Measurements from ENCODE around the gene TAF1L.
"Not testable (repeated sequence)": the region's sequence is repeated elsewhere in the genome, so short reads cannot be mapped to it uniquely, and the experiment has no call there.

The TAF1L gene, protein sequence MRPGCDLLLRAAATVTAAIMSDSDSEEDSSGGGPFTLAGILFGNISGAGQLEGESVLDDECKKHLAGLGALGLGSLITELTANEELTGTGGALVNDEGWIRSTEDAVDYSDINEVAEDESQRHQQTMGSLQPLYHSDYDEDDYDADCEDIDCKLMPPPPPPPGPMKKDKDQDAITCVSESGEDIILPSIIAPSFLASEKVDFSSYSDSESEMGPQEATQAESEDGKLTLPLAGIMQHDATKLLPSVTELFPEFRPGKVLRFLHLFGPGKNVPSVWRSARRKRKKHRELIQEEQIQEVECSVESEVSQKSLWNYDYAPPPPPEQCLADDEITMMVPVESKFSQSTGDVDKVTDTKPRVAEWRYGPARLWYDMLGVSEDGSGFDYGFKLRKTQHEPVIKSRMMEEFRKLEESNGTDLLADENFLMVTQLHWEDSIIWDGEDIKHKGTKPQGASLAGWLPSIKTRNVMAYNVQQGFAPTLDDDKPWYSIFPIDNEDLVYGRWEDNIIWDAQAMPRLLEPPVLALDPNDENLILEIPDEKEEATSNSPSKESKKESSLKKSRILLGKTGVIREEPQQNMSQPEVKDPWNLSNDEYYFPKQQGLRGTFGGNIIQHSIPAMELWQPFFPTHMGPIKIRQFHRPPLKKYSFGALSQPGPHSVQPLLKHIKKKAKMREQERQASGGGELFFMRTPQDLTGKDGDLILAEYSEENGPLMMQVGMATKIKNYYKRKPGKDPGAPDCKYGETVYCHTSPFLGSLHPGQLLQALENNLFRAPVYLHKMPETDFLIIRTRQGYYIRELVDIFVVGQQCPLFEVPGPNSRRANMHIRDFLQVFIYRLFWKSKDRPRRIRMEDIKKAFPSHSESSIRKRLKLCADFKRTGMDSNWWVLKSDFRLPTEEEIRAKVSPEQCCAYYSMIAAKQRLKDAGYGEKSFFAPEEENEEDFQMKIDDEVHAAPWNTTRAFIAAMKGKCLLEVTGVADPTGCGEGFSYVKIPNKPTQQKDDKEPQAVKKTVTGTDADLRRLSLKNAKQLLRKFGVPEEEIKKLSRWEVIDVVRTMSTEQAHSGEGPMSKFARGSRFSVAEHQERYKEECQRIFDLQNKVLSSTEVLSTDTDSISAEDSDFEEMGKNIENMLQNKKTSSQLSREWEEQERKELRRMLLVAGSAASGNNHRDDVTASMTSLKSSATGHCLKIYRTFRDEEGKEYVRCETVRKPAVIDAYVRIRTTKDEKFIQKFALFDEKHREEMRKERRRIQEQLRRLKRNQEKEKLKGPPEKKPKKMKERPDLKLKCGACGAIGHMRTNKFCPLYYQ (N-terminal part only)

DNA sequence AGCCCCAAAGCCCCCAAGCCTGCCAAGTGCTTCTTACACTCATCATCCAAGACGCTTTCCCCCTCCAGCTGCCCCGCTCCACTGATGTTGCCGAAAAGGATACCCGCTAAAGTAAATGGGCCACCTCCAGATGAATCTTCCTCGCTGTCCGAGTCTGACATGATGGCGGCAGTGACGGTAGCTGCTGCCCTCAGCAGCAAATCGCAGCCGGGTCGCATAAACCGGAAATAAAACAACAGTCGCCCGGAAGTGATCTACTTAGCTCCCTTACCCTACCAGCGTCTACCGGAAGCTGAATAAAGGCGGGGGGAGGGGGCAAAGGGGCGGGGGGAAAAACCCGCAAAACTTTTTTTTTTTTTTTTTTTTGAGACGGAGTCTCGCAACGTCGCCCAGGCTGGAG lies at the start of gene TAF1L:
Gene TAF1L, minus strand, starts transcription at position 308 of the 400 bp plus-strand sequence. Its CDS starts 90 bp downstream, at position 218.
- DNase-seq, result no peak

DNA sequence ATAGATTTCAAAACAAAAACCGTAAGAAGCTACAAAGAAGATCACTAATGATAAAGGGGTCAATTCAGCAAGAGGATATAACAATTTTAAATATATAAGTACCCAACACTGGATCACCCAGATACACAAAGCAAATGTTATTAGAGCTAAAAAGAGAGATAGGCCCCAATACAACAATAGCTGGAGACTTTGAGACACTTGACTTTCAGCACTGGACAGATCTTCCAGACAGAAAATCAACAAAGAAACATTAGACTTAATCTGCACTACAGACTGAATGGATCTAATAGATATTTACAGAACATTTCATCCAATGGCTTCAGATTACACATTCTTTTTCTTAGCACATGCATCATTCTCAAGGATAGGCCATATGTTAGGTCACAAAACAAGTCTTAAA lies 46.3 kb upstream of the TAF1L start:
- DNase-seq, result no peak

DNA sequence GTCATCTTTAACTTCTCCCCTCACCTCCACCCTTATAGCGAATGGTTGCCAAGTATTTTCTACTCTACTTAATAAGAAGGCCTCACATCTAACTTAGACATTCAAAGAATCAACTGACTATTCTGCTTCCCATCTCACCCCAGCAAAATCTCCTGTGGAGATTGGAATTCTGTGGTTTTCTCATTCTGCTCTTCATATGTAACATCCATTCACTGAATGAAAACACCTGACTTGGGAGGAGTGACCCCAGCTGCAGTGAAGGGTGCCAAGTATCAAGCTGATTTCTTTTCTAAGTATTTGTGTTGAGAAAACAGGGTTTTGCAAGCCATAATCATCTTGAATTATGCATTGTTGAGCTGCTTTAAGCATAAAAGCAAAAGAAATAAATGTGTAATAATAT lies 42.5 kb upstream of the TAF1L start:
- DNase-seq, result no peak

DNA sequence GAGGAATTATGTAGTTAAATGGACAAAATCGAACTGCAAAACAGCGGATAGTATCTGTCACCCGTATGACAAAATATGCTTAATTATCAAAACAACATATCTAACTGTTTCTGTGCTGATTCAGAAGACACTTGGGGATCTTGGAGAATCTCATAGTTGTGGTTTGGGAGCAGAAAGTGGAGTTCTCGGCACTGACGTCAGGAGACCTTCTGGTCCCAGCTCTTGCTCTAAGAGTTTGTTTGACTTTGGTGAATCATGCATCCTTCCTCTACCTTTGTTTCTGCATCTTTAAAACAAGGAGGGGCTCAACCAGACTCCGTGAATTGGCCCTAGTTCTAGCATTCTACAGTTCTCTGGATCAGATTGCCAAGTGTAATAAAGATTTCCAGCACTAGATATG lies 37.0 kb upstream of the TAF1L start:
- no peak for DNase-seq

DNA sequence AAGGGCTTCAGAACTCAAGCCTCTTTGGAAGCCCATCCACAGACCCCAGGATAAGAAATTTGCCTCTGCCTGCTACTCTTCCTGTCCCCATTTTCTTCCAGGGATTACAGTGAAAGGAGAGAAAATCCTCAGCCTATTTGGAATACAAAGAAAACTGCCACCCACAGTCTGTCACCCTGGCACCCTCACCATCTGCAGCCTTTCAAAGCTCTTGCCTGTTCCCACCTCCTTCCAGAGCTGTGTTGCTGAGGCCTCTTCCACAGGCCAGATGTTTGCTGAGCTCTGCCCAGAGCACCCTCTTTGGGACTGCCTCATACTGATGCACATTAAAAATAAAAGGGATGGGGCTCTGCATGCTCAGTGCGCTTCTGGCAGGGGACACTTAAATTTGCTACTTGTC lies 35.9 kb upstream of the TAF1L start:
- DNase-seq, result no peak

DNA sequence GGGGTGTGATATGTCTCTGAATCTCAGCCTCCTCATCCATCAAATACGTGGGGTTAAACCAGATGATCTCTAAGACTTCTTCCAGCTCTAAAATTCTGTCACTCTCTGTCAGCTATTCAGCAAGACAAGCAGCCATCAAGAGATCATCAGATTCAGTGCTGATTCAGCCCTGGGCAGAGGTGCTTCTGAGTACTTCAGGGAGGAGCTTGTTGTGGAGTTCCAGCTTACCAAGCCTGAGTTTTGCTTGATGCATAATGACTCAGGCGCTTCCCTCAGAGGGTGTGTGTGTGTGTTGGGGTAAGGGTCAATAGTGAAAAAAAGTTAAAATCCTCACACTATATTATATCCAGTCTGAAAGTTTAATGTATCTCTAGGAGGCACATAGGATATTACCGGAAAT lies 29.6 kb upstream of the TAF1L start:
- DNase-seq, result no peak

DNA sequence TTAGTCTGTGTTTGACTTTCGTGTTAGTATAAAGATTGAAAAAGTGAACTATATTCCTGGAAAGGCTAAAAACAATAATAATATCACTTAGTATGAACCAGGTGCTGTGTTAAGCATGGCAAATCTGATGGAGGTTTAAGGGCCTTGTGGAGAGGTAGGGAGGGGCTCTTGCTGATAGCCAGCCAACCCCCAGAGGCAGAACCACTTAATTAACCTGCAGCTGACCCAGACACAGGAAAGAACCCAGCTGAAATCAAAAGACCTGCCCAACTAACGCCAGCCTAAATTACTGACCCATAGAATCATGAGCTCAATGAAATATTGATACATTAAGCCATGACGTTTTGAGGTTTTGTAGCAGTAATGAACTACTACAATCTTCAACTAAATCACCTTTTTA lies 28.3 kb upstream of the TAF1L start:
- DNase-seq, result no peak

DNA sequence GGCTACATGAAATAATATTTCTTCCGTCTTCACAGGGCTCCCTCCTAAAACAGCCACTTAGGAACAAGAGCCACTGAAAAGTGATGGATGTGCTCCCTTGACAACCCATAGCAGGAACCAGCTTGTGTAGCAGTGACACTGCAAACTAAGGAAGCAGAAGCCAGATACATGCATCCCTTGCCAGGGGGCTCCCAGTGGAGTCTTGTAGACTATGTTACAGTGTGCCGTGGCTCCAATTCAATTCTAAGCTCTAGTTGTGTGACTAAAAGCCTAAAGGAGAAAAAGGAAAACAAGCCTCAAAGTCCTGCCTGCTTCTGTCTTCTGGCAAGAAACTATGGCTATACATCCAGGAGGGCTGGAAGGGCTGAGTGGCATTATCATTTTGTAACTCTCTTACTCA lies 12.2 kb upstream of the TAF1L start:
- no peak for DNase-seq

DNA sequence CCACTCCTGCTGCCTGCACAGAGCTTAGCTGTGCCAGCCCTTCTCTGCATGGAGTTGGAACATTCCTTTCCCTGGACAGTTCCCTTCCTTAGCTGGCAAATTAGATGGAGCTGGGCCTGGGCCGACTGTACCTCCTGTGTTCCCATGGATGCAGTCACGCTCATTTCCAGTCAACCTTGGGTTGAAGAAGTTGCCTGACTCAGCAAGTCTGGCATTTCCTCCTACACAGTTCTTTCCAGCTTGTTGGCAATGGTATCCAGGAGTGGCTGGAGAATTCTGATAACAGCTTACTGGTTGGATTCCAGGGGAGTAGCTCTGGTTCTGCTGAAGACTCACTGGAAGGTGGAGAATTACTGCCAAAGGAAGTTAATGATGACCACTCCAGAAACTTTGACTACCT lies 9.2 kb upstream of the TAF1L start:
- no peak for DNase-seq

DNA sequence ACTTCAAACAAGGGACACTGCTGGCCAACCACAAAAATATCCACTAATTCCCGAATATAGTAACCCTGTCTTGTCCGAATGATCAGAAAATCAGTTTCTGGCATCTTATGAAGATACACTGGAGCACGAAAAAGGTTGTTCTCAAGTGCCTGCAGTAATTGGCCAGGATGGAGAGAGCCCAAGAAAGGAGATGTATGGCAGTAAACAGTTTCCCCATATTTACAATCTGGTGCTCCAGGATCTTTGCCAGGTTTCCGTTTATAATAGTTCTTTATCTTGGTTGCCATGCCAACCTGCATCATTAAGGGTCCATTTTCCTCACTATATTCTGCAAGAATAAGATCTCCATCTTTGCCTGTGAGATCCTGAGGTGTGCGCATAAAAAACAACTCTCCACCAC lies 2.3 kb downstream of the TAF1L start:
- not testable (repeated sequence) for DNase-seq

DNA sequence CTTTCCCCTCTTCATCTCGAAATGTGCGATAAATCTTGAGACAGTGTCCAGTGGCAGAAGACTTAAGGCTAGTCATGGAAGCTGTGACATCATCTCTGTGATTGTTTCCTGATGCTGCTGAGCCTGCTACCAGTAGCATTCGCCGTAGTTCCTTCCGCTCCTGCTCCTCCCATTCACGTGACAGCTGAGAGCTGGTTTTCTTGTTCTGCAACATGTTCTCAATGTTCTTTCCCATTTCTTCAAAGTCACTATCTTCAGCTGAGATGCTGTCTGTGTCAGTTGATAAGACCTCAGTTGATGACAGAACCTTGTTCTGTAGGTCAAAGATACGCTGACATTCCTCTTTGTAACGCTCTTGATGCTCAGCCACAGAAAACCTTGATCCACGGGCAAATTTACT lies 3.5 kb downstream of the TAF1L start:
- DNase-seq, result no peak

DNA sequence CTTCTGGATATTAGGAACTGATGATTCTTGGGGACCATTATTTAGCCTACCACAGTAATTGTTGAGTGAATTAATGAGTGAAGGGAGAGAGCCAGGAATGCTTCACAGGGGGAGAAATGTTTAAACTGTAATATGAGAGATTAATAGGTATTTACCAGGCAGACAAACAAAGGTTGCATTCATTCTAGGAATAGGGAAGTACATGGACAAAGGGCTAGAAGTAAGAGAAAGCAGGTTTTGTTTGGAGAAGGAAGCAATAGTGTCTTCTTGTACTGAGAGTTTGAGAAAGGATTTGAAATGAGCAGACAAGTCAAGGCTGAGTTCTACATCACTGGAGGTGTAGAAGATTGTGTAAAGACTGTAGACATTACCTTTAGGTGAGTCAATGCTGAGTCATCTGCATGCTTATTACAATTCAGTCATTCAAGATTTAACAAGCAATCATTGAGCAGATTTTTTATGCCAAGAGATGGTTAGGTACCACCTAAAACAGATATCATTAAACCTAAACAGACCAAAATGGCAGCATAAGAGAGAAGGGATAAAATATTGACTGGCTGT lies 8.0 kb downstream of the TAF1L start:
- no peak for DNase-seq

DNA sequence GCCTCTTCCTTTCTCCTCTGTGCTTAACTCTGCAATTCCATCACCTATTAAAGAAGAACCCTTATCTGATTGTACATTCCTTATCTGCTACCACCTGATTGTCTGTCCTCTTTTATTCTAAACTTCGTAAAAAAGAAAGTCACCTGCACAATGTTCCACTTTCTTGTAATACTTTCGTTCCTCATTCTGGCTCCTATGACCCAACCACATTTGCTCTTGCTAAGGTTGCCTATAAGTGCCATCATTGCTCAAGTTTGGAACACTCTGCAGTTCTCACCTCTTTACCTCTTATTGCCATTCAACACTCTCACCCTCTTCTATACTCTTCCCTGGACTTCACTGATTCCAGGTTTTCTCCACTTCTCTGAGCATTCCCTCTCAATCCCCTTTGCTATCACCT lies 10.1 kb downstream of the TAF1L start:
- no peak for DNase-seq

DNA sequence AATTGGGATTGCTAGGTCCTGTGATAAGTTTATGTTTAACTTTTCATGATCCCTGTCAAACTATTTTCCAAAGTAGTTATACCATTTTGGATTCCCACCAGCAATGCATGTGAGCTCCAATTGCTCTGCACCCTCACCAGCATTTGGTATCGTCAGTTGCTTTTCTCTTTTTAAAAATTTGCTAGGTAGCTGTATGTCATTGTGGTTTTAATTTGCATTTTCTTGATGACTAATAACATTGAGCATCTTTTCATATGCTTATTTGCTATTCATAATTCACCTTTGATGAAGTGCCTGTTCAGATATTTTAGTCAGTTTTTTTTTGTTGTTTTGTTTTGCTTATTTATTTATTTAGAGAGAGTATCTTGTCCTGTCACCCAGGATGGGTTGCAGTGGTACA lies 12.5 kb downstream of the TAF1L start:
- DNase-seq, result no peak

DNA sequence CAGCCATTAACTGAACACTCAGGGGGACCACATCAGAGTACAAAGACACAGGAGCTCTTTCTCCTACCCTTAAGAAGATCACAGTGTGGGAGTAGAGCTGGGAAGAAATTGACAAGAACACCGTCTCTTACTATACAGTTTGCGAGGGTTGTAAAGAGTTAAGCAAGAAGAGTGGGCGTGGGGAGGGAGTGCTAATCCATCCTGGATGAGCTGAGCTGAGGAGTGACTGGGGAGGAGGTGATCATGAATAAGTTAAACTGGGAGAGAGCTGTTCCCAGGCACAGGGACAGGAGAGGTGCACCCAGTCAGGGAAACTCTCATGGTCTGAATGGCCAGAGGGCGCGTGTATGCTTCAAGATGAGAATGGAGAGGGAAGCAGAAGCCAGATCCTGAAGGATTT lies 17.2 kb downstream of the TAF1L start:
- DNase-seq, result no peak

DNA sequence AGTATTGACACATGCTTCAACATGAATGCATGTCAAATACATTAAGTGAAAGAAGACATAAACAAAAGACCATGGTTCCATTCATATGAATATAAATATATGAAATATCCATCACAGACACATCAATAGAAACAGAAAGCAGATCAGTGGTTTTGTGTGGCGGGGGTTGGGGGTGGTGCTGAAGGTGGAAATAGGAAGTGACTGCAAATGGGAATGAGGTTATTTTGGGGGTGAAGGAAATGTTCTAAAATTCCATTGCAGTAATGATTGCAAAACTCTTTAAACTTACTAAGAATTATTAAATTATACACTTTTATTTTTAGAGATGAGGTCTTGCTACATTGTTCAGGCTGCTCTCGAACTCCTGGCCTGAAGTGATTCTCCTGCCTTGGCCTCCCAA lies 28.7 kb downstream of the TAF1L start:
- DNase-seq, result no peak

DNA sequence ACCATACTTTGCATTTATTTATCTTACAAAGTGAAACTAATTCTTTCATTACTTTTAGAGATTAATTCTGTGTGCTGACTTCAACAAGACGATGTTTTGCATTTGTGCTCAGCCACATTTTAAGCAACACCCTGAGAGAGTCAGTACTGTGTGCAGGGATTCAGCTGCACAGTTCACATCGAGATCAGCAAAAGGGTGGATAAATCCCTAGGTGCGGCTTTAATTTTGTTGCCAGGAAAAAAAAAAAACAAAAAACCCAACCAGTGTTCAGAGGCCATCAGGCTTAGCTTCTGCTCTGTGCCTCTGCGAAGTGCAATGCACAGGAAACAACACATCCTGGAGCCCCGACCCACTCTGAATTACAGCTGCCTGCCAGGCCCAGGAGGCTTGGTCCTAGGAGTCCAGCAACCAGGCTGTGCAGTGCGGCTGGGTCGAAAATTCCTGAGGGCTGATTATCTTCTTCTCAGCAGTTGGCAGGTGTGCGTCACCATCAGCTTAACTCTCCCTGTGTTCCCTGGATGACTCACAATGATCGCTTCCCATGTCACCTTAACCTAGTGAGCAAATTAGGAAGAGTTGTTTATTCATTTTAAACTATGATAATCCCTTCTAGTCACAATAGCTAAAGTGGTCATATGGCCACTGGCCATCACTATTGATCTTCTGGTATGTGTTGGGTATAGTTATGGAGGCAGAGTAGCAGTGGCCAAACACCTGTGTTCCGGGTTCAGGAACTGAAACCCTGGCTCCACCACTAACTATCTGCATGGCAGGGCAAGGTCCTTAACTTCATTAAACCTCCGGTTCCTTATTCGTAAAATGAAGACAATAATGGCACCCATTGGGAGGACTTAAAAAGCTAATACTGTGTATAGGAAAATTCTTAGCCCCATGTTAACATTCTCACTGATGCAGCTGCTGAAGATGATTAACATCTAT lies 31.3 kb downstream of the TAF1L start:
- DNase-seq, result no peak

DNA sequence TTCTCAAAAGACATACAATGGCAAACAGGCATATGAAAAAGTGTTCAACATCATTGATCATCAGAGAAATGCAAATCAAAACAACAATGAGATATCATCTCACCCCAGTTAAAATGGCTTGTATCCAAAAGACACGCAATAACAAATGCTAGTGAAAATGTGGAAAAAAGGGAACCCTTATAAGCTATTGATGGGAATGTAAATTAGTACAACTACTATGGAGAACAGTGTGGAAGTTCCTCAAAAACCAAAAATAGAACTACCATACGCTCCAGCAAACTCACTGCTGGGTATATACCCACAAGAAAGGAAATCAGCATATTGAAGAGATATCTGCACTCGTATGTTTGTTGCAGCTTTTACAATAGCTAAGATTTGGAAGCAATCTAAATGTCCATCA lies 36.4 kb downstream of the TAF1L start:
- not testable (repeated sequence) for DNase-seq

DNA sequence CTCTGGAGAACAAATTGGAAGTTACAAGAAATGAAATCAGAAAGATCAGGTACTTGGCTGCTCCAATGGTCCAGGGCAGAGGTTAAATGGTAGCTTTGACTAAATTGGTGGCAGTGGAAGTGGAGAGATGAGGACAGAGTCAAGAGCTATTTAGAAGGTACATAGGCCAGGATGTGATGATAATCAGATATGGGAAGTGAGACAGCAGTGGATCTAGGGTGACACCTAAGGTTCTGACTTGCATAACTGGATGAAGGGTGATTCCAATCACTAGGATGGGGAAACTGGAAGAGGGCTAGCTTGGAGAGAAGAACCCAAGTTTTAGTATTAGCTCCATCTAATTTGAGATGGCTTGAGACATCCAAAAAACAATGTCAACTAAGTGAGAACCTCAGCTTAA lies 38.5 kb downstream of the TAF1L start:
- DNase-seq, result no peak

DNA sequence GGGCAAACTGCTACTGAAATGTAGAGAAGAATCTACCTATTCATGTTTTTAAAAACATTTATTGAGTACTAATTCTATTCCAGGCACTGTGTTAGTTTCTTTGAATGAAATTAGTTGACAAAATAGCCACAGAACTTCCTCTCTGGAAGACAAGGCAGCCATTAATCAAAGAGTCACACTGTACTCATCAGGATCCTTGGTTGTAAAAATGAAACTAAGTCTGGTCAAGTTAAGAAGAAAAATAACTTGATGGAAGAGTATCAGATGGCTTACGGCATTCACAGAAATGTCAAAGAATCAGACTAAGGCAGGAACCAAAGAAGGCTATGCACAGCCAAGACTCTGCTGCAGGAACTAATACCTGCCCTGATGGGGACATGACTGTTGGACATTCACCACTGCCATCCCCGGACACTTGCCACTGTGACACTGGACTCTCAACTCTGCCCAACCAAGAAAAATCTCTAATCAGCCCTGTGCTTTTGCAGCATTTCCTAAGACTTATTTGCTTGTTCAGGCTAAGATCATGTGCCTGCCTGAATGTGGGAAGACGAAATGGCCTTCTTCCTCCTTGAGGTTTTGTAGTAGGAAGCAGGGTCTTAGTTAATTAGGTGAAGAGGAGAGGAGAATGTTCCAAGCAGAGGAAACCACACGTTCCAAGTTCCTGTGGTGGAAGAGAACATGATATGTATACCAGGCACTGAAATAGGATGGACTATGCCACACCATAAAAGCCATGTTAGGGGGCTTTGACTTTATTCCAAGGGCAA lies 39.2 kb downstream of the TAF1L start:
- no peak for DNase-seq

DNA sequence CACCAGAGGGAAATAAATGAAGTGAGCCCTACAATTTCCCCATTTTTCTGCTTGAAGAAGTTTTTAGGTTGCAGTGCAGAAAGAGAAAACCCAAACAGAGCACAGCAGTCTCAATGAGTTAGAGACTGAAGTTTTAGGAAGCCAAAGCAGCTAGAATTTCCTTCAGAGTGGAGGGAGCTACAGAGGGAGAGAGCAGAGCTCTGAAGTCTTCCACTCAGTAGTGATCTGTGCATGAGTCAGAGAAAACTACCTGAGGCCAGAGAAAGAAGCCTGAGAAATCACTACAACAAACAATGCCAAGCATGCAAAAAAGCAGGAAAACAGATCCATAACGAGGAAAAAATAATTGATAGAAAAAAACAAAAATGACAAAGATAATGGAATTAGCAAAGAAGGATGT lies 44.6 kb downstream of the TAF1L start:
- no peak for DNase-seq

Data from hematopoietic multipotent progenitor cell treated with erythropoietin and hydrocortisone succinate and interleukin-3 and kit ligand, for 8 days (in vitro differentiated cells).